ENCODE measurements around the gene KASH5. TPM values are rescaled to one million over a fixed set of nuclear protein-coding genes. Genes with fewer than 3 reads are reported as not detected.
"Not testable (repeated sequence)": the region's sequence is repeated elsewhere in the genome, so short reads cannot be mapped to it uniquely, and the experiment has no call there.

The KASH5 gene
- total and polyA plus RNA-seq, 2 donors = 0.09 TPM

DNA sequence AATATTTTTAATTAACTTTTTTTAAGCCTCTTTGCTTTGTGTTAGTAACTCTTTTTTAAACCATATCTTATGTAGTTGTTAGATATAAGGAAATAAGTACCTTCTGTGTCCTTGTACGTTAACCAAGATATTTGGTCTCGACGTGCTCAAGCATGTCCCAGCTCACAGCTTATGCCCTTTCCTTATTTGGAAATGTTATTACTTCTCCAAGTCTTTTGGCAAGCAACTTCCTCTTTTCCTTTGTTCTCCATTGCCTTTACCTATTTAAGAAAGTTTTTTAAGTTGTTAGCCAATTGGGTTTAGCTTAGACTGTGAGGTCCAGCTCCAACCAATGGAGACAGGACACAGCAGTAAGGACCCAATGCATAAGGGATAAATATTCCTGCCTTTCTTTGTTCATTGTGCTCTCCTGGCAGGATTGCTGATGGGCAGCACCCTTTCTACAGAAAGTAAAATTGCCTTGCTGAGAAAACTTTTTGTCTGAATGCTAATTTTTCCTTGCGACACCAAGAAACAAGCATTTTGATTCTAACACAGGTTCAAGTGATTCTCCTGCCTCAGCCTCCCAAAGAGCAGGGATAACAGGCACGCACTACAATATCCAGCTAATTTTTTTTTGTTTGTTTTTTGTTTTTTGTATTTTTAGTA, 19.2 kb upstream of the KASH5 start:
- H3K27me3 ChIP-seq (ENCODE audit: control insufficient read depth in 2 of 2, insufficient read depth in 1 of 2, low read length in 1 of 2) = peaks cover 10 to 33% of the 10 kb centered on the region in 2 donors
- H3K27ac ChIP-seq (ENCODE audit: low read depth in 1 of 2, low read length in 1 of 2) = no peak overlapping the region
- DNase-seq (ENCODE audit: low read depth in 6 of 9, low spot score in 9 of 9) = no peak
- peaks cover 0 to under 1% of the 10 kb centered on the region in 2 donors for H3K4me1 ChIP-seq (ENCODE audit: control insufficient read depth in 2 of 2, insufficient read depth in 2 of 2, low read length in 2 of 2)
- H3K36me3 ChIP-seq (ENCODE audit: control insufficient read depth in 2 of 2, insufficient read depth in 2 of 2, low read length in 1 of 2) = no peaks in the 10 kb centered on the region
- peaks cover 4 to 14% of the 10 kb centered on the region in 2 donors for H3K9me3 ChIP-seq (ENCODE audit: control insufficient read depth in 2 of 2, insufficient read depth in 1 of 2, low read length in 1 of 2)
- 77% methylated on average over 5 of the region's 5 CpGs for WGBS
- H3K4me3 ChIP-seq (ENCODE audit: low read length in 2 of 2) = no peak overlapping the region

DNA sequence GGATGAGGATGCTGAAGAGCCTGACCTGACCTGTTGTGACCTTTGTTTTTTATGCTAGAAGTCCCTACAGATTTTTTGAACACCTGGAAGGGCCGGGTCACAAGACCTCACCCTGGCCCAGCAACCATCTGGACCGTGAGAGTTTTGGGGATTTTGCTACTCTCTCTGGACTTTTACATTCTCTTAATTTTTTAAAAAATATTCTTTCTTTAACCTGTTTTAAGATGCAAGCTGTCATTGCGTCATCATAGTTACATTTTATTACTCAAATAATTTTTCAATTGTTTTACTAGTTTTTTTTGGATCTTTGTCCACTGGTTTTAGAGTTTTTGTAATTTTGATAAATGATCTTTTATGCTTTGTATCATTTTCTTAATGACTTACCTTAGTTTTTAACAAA, 16.9 kb upstream of the KASH5 start:
- no peaks in the 10 kb centered on the region for H3K36me3 ChIP-seq (ENCODE audit: control insufficient read depth in 2 of 2, insufficient read depth in 2 of 2, low read length in 1 of 2)
- peaks cover 4 to 14% of the 10 kb centered on the region in 2 donors for H3K9me3 ChIP-seq (ENCODE audit: control insufficient read depth in 2 of 2, insufficient read depth in 1 of 2, low read length in 1 of 2)
- H3K4me1 ChIP-seq (ENCODE audit: control insufficient read depth in 2 of 2, insufficient read depth in 2 of 2, low read length in 2 of 2) = no peaks in the 10 kb centered on the region
- no peak overlapping the region for H3K4me3 ChIP-seq (ENCODE audit: low read length in 2 of 2)
- peaks cover 0 to 13% of the 10 kb centered on the region in 2 donors for H3K27me3 ChIP-seq (ENCODE audit: control insufficient read depth in 2 of 2, insufficient read depth in 1 of 2, low read length in 1 of 2)
- WGBS = 93% methylated on average over 3 of the region's 3 CpGs
- H3K27ac ChIP-seq (ENCODE audit: low read depth in 1 of 2, low read length in 1 of 2) = no peak overlapping the region
- no peak for DNase-seq (ENCODE audit: low read depth in 6 of 9, low spot score in 9 of 9)

- not testable (repeated sequence) for H3K4me1 ChIP-seq (ENCODE audit: control insufficient read depth in 2 of 2, insufficient read depth in 2 of 2, low read length in 2 of 2); H3K36me3 ChIP-seq (ENCODE audit: control insufficient read depth in 2 of 2, insufficient read depth in 2 of 2, low read length in 1 of 2); H3K4me3 ChIP-seq (ENCODE audit: low read length in 2 of 2); H3K27me3 ChIP-seq (ENCODE audit: control insufficient read depth in 2 of 2, insufficient read depth in 1 of 2, low read length in 1 of 2); H3K27ac ChIP-seq (ENCODE audit: low read depth in 1 of 2, low read length in 1 of 2); DNase-seq (ENCODE audit: low read depth in 6 of 9, low spot score in 9 of 9)
- 93% methylated on average over 3 of the region's 3 CpGs for WGBS
- H3K9me3 ChIP-seq (ENCODE audit: control insufficient read depth in 2 of 2, insufficient read depth in 1 of 2, low read length in 1 of 2) = peaks cover 4 to 14% of the 10 kb centered on the region in 2 donors
Measured at GRCh38 chr19:49373174-49373573, 14.9 kb upstream of the KASH5 start.

GRCh38 chr19:49374665-49375434, 13.2 kb upstream of the KASH5 start:
- H3K27me3 ChIP-seq (ENCODE audit: control insufficient read depth in 2 of 2, insufficient read depth in 1 of 2, low read length in 1 of 2) = peaks cover 0 to 7% of the 10 kb centered on the region in 2 donors
- 94% methylated on average over 16 of the region's 16 CpGs for WGBS
- H3K9me3 ChIP-seq (ENCODE audit: control insufficient read depth in 2 of 2, insufficient read depth in 1 of 2, low read length in 1 of 2) = peaks cover under 1 to 7% of the 10 kb centered on the region in 2 donors
- no peak for DNase-seq (ENCODE audit: low read depth in 6 of 9, low spot score in 9 of 9)
- no peaks in the 10 kb centered on the region for H3K36me3 ChIP-seq (ENCODE audit: control insufficient read depth in 2 of 2, insufficient read depth in 2 of 2, low read length in 1 of 2)
- H3K27ac ChIP-seq (ENCODE audit: low read depth in 1 of 2, low read length in 1 of 2) = no peak overlapping the region
- H3K4me3 ChIP-seq (ENCODE audit: low read length in 2 of 2) = no peak overlapping the region
- no peaks in the 10 kb centered on the region for H3K4me1 ChIP-seq (ENCODE audit: control insufficient read depth in 2 of 2, insufficient read depth in 2 of 2, low read length in 2 of 2)

GRCh38 chr19:49378512-49378911, 9.5 kb upstream of the KASH5 start:
- 77% methylated on average over 3 of the region's 3 CpGs for WGBS
- Histone ChIP-seq H3K27ac (ENCODE audit: low read depth in 1 of 2, low read length in 1 of 2) (no peak overlapping the region), H3K27me3 (ENCODE audit: control insufficient read depth in 2 of 2, insufficient read depth in 1 of 2, low read length in 1 of 2) (peaks cover 0 to 7% of the 10 kb centered on the region in 2 donors), H3K36me3 (ENCODE audit: control insufficient read depth in 2 of 2, insufficient read depth in 2 of 2, low read length in 1 of 2) (no peaks in the 10 kb centered on the region), H3K4me3 (ENCODE audit: low read length in 2 of 2) (no peak overlapping the region), H3K9me3 (ENCODE audit: control insufficient read depth in 2 of 2, insufficient read depth in 1 of 2, low read length in 1 of 2) (no peaks in the 10 kb centered on the region), H3K4me1 (ENCODE audit: control insufficient read depth in 2 of 2, insufficient read depth in 2 of 2, low read length in 2 of 2) (no peaks in the 10 kb centered on the region)
- no peak for DNase-seq (ENCODE audit: low read depth in 6 of 9, low spot score in 9 of 9)

- no peak overlapping the region for H3K27ac ChIP-seq (ENCODE audit: low read depth in 1 of 2, low read length in 1 of 2)
- H3K4me3 ChIP-seq (ENCODE audit: low read length in 2 of 2) = no peak overlapping the region
- no peaks in the 10 kb centered on the region for H3K36me3 ChIP-seq (ENCODE audit: control insufficient read depth in 2 of 2, insufficient read depth in 2 of 2, low read length in 1 of 2)
- no peaks in the 10 kb centered on the region for H3K9me3 ChIP-seq (ENCODE audit: control insufficient read depth in 2 of 2, insufficient read depth in 1 of 2, low read length in 1 of 2)
- DNase-seq (ENCODE audit: low read depth in 6 of 9, low spot score in 9 of 9) = no peak
- H3K4me1 ChIP-seq (ENCODE audit: control insufficient read depth in 2 of 2, insufficient read depth in 2 of 2, low read length in 2 of 2) = no peaks in the 10 kb centered on the region
- 97% methylated on average over 3 of the region's 3 CpGs for WGBS
- peaks cover 0 to 4% of the 10 kb centered on the region in 2 donors for H3K27me3 ChIP-seq (ENCODE audit: control insufficient read depth in 2 of 2, insufficient read depth in 1 of 2, low read length in 1 of 2)
Measured at GRCh38 chr19:49380391-49380790, 7.7 kb upstream of the KASH5 start.

GRCh38 chr19:49382639-49383038, 5.4 kb upstream of the KASH5 start:
- Histone ChIP-seq H3K4me3 (ENCODE audit: low read length in 2 of 2) (no peak overlapping the region), H3K27me3 (ENCODE audit: control insufficient read depth in 2 of 2, insufficient read depth in 1 of 2, low read length in 1 of 2) (peaks cover 0 to 4% of the 10 kb centered on the region in 2 donors), H3K4me1 (ENCODE audit: control insufficient read depth in 2 of 2, insufficient read depth in 2 of 2, low read length in 2 of 2) (no peaks in the 10 kb centered on the region), H3K36me3 (ENCODE audit: control insufficient read depth in 2 of 2, insufficient read depth in 2 of 2, low read length in 1 of 2) (no peaks in the 10 kb centered on the region), H3K9me3 (ENCODE audit: control insufficient read depth in 2 of 2, insufficient read depth in 1 of 2, low read length in 1 of 2) (no peaks in the 10 kb centered on the region), H3K27ac (ENCODE audit: low read depth in 1 of 2, low read length in 1 of 2) (no peak overlapping the region)
- 97% methylated on average over 5 of the region's 5 CpGs for WGBS
- DNase-seq (ENCODE audit: low read depth in 6 of 9, low spot score in 9 of 9) = no peak

- Histone ChIP-seq H3K4me3 (ENCODE audit: low read length in 2 of 2) (no peak overlapping the region), H3K9me3 (ENCODE audit: control insufficient read depth in 2 of 2, insufficient read depth in 1 of 2, low read length in 1 of 2) (peaks cover 0 to 8% of the 10 kb centered on the region in 2 donors), H3K27me3 (ENCODE audit: control insufficient read depth in 2 of 2, insufficient read depth in 1 of 2, low read length in 1 of 2) (peaks cover 0 to 4% of the 10 kb centered on the region in 2 donors), H3K27ac (ENCODE audit: low read depth in 1 of 2, low read length in 1 of 2) (no peak overlapping the region), H3K4me1 (ENCODE audit: control insufficient read depth in 2 of 2, insufficient read depth in 2 of 2, low read length in 2 of 2) (no peaks in the 10 kb centered on the region), H3K36me3 (ENCODE audit: control insufficient read depth in 2 of 2, insufficient read depth in 2 of 2, low read length in 1 of 2) (no peaks in the 10 kb centered on the region)
- 95% methylated on average over 1 of the region's 1 CpG for whole genome bisulfite sequencing
- DNase-seq (ENCODE audit: low read depth in 6 of 9, low spot score in 9 of 9) = no peak
Measured at GRCh38 chr19:49383599-49383998, 4.5 kb upstream of the KASH5 start.

DNA sequence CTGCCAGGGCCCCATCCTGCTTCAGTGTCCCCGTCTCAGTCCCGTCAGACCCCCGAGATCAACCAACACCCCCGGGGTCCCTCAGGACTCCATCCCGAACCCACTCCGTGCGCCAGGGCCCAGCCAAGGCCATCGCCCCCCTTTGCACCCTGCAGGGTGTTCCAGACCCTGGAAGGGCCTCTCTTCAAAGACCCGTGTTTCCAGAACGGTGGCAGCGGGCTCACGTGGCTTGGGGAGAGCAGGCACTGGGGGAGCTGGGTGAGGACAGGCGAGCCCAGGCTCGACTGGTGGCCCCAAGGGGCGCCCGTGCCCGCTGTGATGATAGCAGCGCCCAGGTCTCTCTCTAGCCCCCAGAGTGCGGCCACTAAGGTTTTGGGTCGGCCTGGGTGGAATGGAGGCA, 1.4 kb downstream of the KASH5 start:
- H3K4me1 ChIP-seq (ENCODE audit: control insufficient read depth in 2 of 2, insufficient read depth in 2 of 2, low read length in 2 of 2) = peaks cover 0 to 12% of the 10 kb centered on the region in 2 donors
- H3K9me3 ChIP-seq (ENCODE audit: control insufficient read depth in 2 of 2, insufficient read depth in 1 of 2, low read length in 1 of 2) = peaks cover 0 to 17% of the 10 kb centered on the region in 2 donors
- no peak for DNase-seq (ENCODE audit: low read depth in 6 of 9, low spot score in 9 of 9)
- no peak overlapping the region for H3K27ac ChIP-seq (ENCODE audit: low read depth in 1 of 2, low read length in 1 of 2)
- H3K4me3 ChIP-seq (ENCODE audit: low read length in 2 of 2) = no peak overlapping the region
- H3K27me3 ChIP-seq (ENCODE audit: control insufficient read depth in 2 of 2, insufficient read depth in 1 of 2, low read length in 1 of 2) = peaks cover 0 to 17% of the 10 kb centered on the region in 2 donors
- 97% methylated on average over 20 of the region's 20 CpGs for WGBS
- no peaks in the 10 kb centered on the region for H3K36me3 ChIP-seq (ENCODE audit: control insufficient read depth in 2 of 2, insufficient read depth in 2 of 2, low read length in 1 of 2)
